ENCODE data around the gene ERO1B. TPM values are rescaled to one million over a fixed set of nuclear protein-coding genes. Genes with fewer than 3 reads are reported as not detected.
A peak's percentile ranks its signal among the peaks of the same experiment; 100 is the strongest.

The ERO1B gene
- total RNA-seq, 1 donor from 2014 or later: 1.0 TPM

DNA sequence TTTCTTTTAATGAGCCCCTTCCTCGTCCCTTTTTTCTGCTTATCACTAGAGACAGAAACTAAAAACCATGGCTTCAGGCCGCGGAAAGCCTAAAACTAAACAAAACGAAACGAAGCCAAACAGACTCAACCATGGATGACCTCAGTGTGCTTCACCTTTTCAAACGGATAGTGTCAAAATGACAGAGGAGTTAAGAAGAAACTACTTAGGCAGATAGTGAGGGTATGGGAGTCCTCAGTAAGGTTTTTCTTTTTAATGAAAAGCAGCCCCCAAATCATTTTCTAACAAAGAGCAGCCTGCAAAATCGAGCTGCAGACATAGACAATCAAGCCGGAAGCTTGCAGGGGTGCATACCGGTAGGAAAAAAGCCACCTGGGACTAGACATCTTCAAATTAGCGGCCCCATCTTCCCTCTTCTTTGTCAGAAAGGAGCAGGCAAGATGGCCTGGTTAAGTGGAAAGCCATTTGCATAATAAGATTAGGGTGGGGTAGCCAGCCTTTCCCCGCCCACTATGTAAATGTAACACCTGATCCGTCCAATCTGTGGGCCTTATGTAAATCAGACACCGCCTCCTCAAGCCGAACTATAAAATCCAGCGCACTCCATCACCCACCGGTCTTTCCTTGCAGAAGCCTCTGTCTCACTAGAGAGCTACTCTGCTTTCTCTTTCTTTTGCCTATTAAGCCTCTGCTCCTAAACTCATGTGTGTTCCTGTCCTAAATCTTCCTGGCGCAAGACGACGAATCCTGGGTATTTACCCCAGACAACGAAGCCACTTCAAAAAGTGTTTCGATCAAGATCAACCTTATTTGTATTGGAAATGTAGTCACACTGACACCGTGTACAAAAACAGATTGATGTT is 6.2 kb upstream of the ERO1B start:
- Mint-ChIP-seq H3K4me1 (peaks cover 10% of the 10 kb centered on the region), H3K27me3 (ENCODE audit: low read depth) (peaks cover 35% of the 10 kb centered on the region), H3K27ac (ENCODE audit: unreplicated experiment) (no peak overlapping the region), H3K36me3 (ENCODE audit: low read depth) (no peaks in the 10 kb centered on the region), H3K9me3 (no peaks in the 10 kb centered on the region), H3K4me3 (no peak overlapping the region)
- DNase-seq (ENCODE audit: low read depth, low spot score): no peak
- TF ChIP-seq, protein P1, sequence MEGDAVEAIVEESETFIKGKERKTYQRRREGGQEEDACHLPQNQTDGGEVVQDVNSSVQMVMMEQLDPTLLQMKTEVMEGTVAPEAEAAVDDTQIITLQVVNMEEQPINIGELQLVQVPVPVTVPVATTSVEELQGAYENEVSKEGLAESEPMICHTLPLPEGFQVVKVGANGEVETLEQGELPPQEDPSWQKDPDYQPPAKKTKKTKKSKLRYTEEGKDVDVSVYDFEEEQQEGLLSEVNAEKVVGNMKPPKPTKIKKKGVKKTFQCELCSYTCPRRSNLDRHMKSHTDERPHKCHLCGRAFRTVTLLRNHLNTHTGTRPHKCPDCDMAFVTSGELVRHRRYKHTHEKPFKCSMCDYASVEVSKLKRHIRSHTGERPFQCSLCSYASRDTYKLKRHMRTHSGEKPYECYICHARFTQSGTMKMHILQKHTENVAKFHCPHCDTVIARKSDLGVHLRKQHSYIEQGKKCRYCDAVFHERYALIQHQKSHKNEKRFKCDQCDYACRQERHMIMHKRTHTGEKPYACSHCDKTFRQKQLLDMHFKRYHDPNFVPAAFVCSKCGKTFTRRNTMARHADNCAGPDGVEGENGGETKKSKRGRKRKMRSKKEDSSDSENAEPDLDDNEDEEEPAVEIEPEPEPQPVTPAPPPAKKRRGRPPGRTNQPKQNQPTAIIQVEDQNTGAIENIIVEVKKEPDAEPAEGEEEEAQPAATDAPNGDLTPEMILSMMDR (conservative IDR thresholded peaks at IDR 0.05): no peak

DNA sequence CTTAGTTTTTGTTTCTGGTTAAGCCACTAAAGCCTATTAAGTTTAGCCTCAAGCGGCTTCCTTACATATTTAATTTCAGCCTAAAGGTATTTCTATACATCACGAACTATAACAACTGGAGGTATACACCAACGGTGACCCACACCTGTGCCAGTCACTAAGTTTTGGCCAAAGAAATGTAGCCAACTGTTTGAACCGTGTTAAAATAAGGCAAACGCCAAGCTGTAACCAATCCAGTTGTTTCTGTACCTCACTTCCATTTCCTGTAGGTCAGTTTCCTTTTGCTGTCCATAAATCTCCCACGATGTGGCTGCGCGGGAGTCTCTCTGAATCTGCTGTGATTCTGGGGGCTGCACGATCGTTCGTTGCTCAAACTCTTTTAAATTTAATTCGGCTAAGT is 5.6 kb upstream of the ERO1B start:
- no peak overlapping the region for H3K27ac Mint-ChIP-seq (ENCODE audit: unreplicated experiment)
- TF ChIP-seq, protein P1 (conservative IDR thresholded peaks at IDR 0.05): no peak
- H3K4me3 Mint-ChIP-seq: no peak overlapping the region
- peaks cover 42% of the 10 kb centered on the region for H3K27me3 Mint-ChIP-seq (ENCODE audit: low read depth)
- no peaks in the 10 kb centered on the region for H3K36me3 Mint-ChIP-seq (ENCODE audit: low read depth)
- H3K4me1 Mint-ChIP-seq: peaks cover 12% of the 10 kb centered on the region
- H3K9me3 Mint-ChIP-seq: no peaks in the 10 kb centered on the region
- DNase-seq (ENCODE audit: low read depth, low spot score): no peak

DNA sequence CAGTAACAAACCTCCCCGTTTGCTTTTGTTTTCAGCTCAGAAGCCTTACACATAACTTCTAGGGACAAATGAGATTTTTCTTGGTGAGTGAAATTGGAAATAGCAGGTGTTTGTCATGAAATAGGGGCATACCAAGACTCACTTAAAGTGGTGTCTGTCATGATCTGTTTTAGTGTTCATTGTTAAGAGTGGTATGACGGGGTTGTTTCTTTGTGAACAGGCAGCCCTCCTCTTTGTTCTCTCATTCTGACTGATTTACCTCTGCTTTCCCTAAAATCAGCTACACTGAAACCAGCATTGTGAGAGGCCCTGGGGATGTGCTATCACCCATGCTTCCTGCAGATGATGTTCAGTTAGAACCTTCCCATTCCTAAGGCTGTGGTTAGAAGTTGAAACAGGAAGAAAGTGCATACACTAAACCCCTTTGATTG is 2.5 kb upstream of the ERO1B start:
- Mint-ChIP-seq H3K27me3 (ENCODE audit: low read depth) (peaks cover 56% of the 10 kb centered on the region), H3K9me3 (no peaks in the 10 kb centered on the region), H3K36me3 (ENCODE audit: low read depth) (no peaks in the 10 kb centered on the region), H3K27ac (ENCODE audit: unreplicated experiment) (no peak overlapping the region), H3K4me1 (peaks cover 22% of the 10 kb centered on the region), H3K4me3 (no peak overlapping the region)
- DNase-seq (ENCODE audit: low read depth, low spot score): no peak
- TF ChIP-seq, protein P1 (conservative IDR thresholded peaks at IDR 0.05): no peak

DNA sequence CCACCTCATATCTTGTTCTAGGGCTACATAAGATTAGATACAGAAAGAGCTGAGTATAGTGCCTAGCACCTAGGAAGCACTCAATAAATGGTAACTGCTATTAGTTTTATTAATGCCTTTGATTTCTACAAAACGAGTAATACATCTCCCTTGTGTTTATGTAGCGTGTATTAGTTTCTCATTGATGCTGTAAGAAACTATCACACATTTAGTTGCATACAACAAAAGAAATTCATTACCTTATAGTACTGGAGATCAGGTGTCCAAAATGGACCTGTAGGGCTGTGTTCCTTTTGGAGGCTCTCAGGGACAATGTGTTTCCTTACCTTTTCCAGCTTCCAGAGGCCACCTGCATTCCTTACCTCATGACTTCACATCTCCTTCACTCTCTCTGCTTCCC is 961 bp upstream of the ERO1B start:
- Mint-ChIP-seq H3K9me3 (no peaks in the 10 kb centered on the region), H3K27ac (ENCODE audit: unreplicated experiment) (no peak overlapping the region), H3K27me3 (ENCODE audit: low read depth) (peaks cover 62% of the 10 kb centered on the region), H3K4me1 (peaks cover 22% of the 10 kb centered on the region), H3K36me3 (ENCODE audit: low read depth) (no peaks in the 10 kb centered on the region), H3K4me3 (peak overlapping the region; percentile 82)
- TF ChIP-seq, protein P1 (conservative IDR thresholded peaks at IDR 0.05): no peak
- no peak for DNase-seq (ENCODE audit: low read depth, low spot score)

DNA sequence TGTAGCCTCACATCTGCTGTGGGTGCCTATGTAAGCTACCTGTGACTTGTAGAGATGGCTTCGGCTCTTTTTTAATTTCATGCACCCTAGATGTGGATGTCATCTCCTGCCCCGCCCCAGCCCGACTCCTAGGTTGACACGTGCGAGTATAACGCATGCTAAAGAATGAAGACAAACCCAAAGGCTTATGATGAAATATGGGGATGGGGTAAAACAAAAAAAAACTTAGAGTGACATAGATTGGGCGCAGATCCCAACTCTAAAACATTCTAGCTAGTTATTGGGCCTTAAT is 613 bp upstream of the ERO1B start:
- DNase-seq (ENCODE audit: low read depth, low spot score): no peak
- H3K36me3 Mint-ChIP-seq (ENCODE audit: low read depth): no peaks in the 10 kb centered on the region
- H3K27me3 Mint-ChIP-seq (ENCODE audit: low read depth): peaks cover 62% of the 10 kb centered on the region
- peaks cover 22% of the 10 kb centered on the region for H3K4me1 Mint-ChIP-seq
- no peak overlapping the region for H3K27ac Mint-ChIP-seq (ENCODE audit: unreplicated experiment)
- H3K4me3 Mint-ChIP-seq: peak overlapping the region; percentile 82
- TF ChIP-seq, protein P1 (conservative IDR thresholded peaks at IDR 0.05): no peak
- H3K9me3 Mint-ChIP-seq: no peaks in the 10 kb centered on the region
